ENCODE results near the gene NTPCR. TPM values are rescaled to one million over a fixed set of nuclear protein-coding genes. Genes with fewer than 3 reads are reported as not detected.
"Not testable (repeated sequence)": the region's sequence is repeated elsewhere in the genome, so short reads cannot be mapped to it uniquely, and the experiment has no call there.

The NTPCR gene
- total RNA-seq, 1 donor from 2014 or later = 54.5 TPM

GRCh38 chr1:232925421-232926220 is 24.8 kb upstream of the NTPCR start:
- Mint-ChIP-seq H3K27ac (ENCODE audit: unreplicated experiment) (no peak overlapping the region), H3K36me3 (ENCODE audit: low read depth, unreplicated experiment) (no peaks in the 10 kb centered on the region), H3K4me1 (ENCODE audit: low read depth, unreplicated experiment) (peaks cover 13% of the 10 kb centered on the region), H3K27me3 (ENCODE audit: low read depth, unreplicated experiment) (no peaks in the 10 kb centered on the region), H3K4me3 (ENCODE audit: unreplicated experiment) (no peak overlapping the region), H3K9me3 (ENCODE audit: unreplicated experiment) (no peaks in the 10 kb centered on the region)
- H4K20me1 ChIP-seq (ENCODE audit: insufficient read depth, low read length) = no peaks in the 10 kb centered on the region
- TF ChIP-seq EZH2 (IDR thresholded peaks at IDR 0.05; ENCODE audit: insufficient read depth, low read length) (no peak), CTCF (IDR thresholded peaks at IDR 0.05; ENCODE audit: insufficient read depth, low read depth, low read length) (no peak)
- no peak overlapping the region for H3K4me3 ChIP-seq (ENCODE audit: insufficient read depth, low read depth, low read length)
- H3K79me2 ChIP-seq (ENCODE audit: insufficient read depth, low read length) = no peaks in the 10 kb centered on the region
- peaks cover 4% of the 10 kb centered on the region for H3K4me1 ChIP-seq (ENCODE audit: insufficient read depth, low read length)
- no peak overlapping the region for H3K4me2 ChIP-seq (ENCODE audit: low read length)
- H3K27ac ChIP-seq (ENCODE audit: low read depth, low read length) = no peak overlapping the region
- H3K9ac ChIP-seq (ENCODE audit: low read length) = no peak overlapping the region
- FAIRE-seq = no peak
- H3K36me3 ChIP-seq (ENCODE audit: insufficient read depth, low read length) = no peaks in the 10 kb centered on the region
- H3K9me3 ChIP-seq (ENCODE audit: insufficient read depth, low read depth, low read length) = no peaks in the 10 kb centered on the region
- H2AFZ ChIP-seq (ENCODE audit: low read depth, low read length) = no peak overlapping the region
- H3K27me3 ChIP-seq (ENCODE audit: insufficient read depth, low read length) = peaks cover 5% of the 10 kb centered on the region
- DNase-seq (ENCODE audit: low read depth) = no peak

GRCh38 chr1:232927166-232927565 is 23.2 kb upstream of the NTPCR start:
- H3K79me2 ChIP-seq (ENCODE audit: insufficient read depth, low read length); H3K36me3 ChIP-seq (ENCODE audit: insufficient read depth, low read length); H4K20me1 ChIP-seq (ENCODE audit: insufficient read depth, low read length); H2AFZ ChIP-seq (ENCODE audit: low read depth, low read length); H3K27me3 ChIP-seq (ENCODE audit: insufficient read depth, low read length); H3K4me2 ChIP-seq (ENCODE audit: low read length); H3K9me3 ChIP-seq (ENCODE audit: insufficient read depth, low read depth, low read length); H3K36me3 Mint-ChIP-seq (ENCODE audit: low read depth, unreplicated experiment); H3K27me3 Mint-ChIP-seq (ENCODE audit: low read depth, unreplicated experiment); H3K9me3 Mint-ChIP-seq (ENCODE audit: unreplicated experiment); FAIRE-seq; H3K27ac Mint-ChIP-seq (ENCODE audit: unreplicated experiment); H3K4me3 ChIP-seq (ENCODE audit: insufficient read depth, low read depth, low read length); DNase-seq (ENCODE audit: low read depth); H3K4me1 ChIP-seq (ENCODE audit: insufficient read depth, low read length); H3K4me3 Mint-ChIP-seq (ENCODE audit: unreplicated experiment); H3K9ac ChIP-seq (ENCODE audit: low read length); H3K27ac ChIP-seq (ENCODE audit: low read depth, low read length): not testable (repeated sequence)
- peaks cover 13% of the 10 kb centered on the region for H3K4me1 Mint-ChIP-seq (ENCODE audit: low read depth, unreplicated experiment)

- no peak overlapping the region for H3K4me3 Mint-ChIP-seq (ENCODE audit: unreplicated experiment)
- TF ChIP-seq EZH2 (IDR thresholded peaks at IDR 0.05; ENCODE audit: insufficient read depth, low read length) = no peak
- TF ChIP-seq CTCF (IDR thresholded peaks at IDR 0.05; ENCODE audit: insufficient read depth, low read depth, low read length) = no peak
- no peaks in the 10 kb centered on the region for H4K20me1 ChIP-seq (ENCODE audit: insufficient read depth, low read length)
- no peak overlapping the region for H2AFZ ChIP-seq (ENCODE audit: low read depth, low read length)
- H3K4me3 ChIP-seq (ENCODE audit: insufficient read depth, low read depth, low read length) = no peak overlapping the region
- peaks cover 5% of the 10 kb centered on the region for H3K27me3 Mint-ChIP-seq (ENCODE audit: low read depth, unreplicated experiment)
- FAIRE-seq (no peak), DNase-seq (ENCODE audit: low read depth) (no peak)
- H3K9me3 Mint-ChIP-seq (ENCODE audit: unreplicated experiment) = no peaks in the 10 kb centered on the region
- H3K79me2 ChIP-seq (ENCODE audit: insufficient read depth, low read length) = no peaks in the 10 kb centered on the region
- H3K36me3 Mint-ChIP-seq (ENCODE audit: low read depth, unreplicated experiment) = no peaks in the 10 kb centered on the region
- H3K9ac ChIP-seq (ENCODE audit: low read length) = no peak overlapping the region
- no peak overlapping the region for H3K4me2 ChIP-seq (ENCODE audit: low read length)
- H3K36me3 ChIP-seq (ENCODE audit: insufficient read depth, low read length) = no peaks in the 10 kb centered on the region
- H3K27ac ChIP-seq (ENCODE audit: low read depth, low read length) = no peak overlapping the region
- peaks cover 4% of the 10 kb centered on the region for H3K4me1 ChIP-seq (ENCODE audit: insufficient read depth, low read length)
- H3K27ac Mint-ChIP-seq (ENCODE audit: unreplicated experiment) = no peak overlapping the region
- no peaks in the 10 kb centered on the region for H3K9me3 ChIP-seq (ENCODE audit: insufficient read depth, low read depth, low read length)
- H3K27me3 ChIP-seq (ENCODE audit: insufficient read depth, low read length) = peaks cover 5% of the 10 kb centered on the region
- H3K4me1 Mint-ChIP-seq (ENCODE audit: low read depth, unreplicated experiment) = peaks cover 10% of the 10 kb centered on the region
These were observed 22.4 kb upstream of the NTPCR start for GRCh38 chr1:232927830-232928505.
